HFF-Myc (cell line): ENCODE results near the gene PFN3.

Experiments used
- DNase-seq: peaks from one replicate; pipeline ENCODE4 v3.0.0-alpha.2; 2011; ENCODE audit warnings: low read depth; ENCODE audit errors: extremely low read depth
- H3K4me3 ChIP-seq: replicated peaks from 2 replicates; pipeline ENCODE4 v1.5.1; 2011; ENCODE audit warnings: low read depth, mild to moderate bottlenecking, control low read depth, low read length
- CTCF ChIP-seq: IDR thresholded peaks from 2 replicates; pipeline ENCODE4 v1.5.1; 2012; ENCODE audit warnings: mild to moderate bottlenecking, low read depth, low read length, control low read depth; ENCODE audit errors: missing control alignments

PFN3 gene

GRCh38 chr5:177405312-177405711 lies 4.9 kb upstream of the PFN3 start:
- DNase-seq, result no peak
- no peak overlapping the region for H3K4me3 ChIP-seq
- no peak for TF ChIP-seq CTCF

- H3K4me3 ChIP-seq, result peak overlapping the region; percentile 50
- no peak for TF ChIP-seq CTCF
- no peak for DNase-seq
Measured at GRCh38 chr5:177404641-177405179, 4.2 kb upstream of the PFN3 start.

- no peak for DNase-seq
- H3K4me3 ChIP-seq, result peak overlapping the region; percentile 50
- peak; percentile 68 for TF ChIP-seq CTCF
Measured at GRCh38 chr5:177403792-177404640, 3.6 kb upstream of the PFN3 start.

GRCh38 chr5:177403102-177403791 lies 2.8 kb upstream of the PFN3 start:
- no peak for TF ChIP-seq CTCF
- DNase-seq, result no peak
- H3K4me3 ChIP-seq, result peak overlapping the region; percentile 50

- H3K4me3 ChIP-seq, result no peak overlapping the region
- DNase-seq, result no peak
- peak; percentile 48 for TF ChIP-seq CTCF
Measured at GRCh38 chr5:177402271-177403043, 2.0 kb upstream of the PFN3 start.

GRCh38 chr5:177397875-177398390 lies 2.5 kb downstream of the PFN3 start:
- no peak overlapping the region for H3K4me3 ChIP-seq
- TF ChIP-seq CTCF, result no peak
- DNase-seq, result no peak
